ENCODE results near the gene SND1. TPM values are rescaled to one million over a fixed set of nuclear protein-coding genes. Genes with fewer than 3 reads are reported as not detected.
"Not testable (repeated sequence)": the region's sequence is repeated elsewhere in the genome, so short reads cannot be mapped to it uniquely, and the experiment has no call there.

The SND1 gene
- total and polyA plus RNA-seq, 2 donors from 2014 or later = 83.0 to 154 TPM

GRCh38 chr7:128108129-128108528, 456.1 kb downstream of the SND1 start:
- intact Hi-C loops (cut with DNase I) = no loop called here
- Histone ChIP-seq H3K4me1 (ENCODE audit: control insufficient read depth in 2 of 3, insufficient read depth in 2 of 3, low read depth in 1 of 3, low read length in 3 of 3) (peaks cover 0 to 3% (median 0%) of the 10 kb centered on the region in 3 donors), H3K4me3 (ENCODE audit: low read length in 3 of 3) (no peak overlapping the region), H3K36me3 (ENCODE audit: control insufficient read depth in 2 of 3, insufficient read depth in 3 of 3, low read length in 3 of 3) (no peaks in the 10 kb centered on the region), H3K9me3 (ENCODE audit: control insufficient read depth in 2 of 3, insufficient read depth in 1 of 3, low read length in 3 of 3) (no peaks in the 10 kb centered on the region), H3K27ac (ENCODE audit: low read depth in 2 of 2, low read length in 2 of 2) (no peak overlapping the region), H3K27me3 (ENCODE audit: control insufficient read depth, insufficient read depth, low read length) (peaks cover 8% of the 10 kb centered on the region), H3K9ac (ENCODE audit: low read length in 3 of 3) (no peak overlapping the region)
- DNase-seq (no peak), FAIRE-seq (no peak)
- no peak for TF ChIP-seq CTCF (IDR thresholded peaks at IDR 0.05; ENCODE audit: borderline replicate concordance, extremely low read depth, insufficient read depth)

GRCh38 chr7:128108641-128109423, 456.8 kb downstream of the SND1 start:
- Histone ChIP-seq H3K36me3 (ENCODE audit: control insufficient read depth in 2 of 3, insufficient read depth in 3 of 3, low read length in 3 of 3) (no peaks in the 10 kb centered on the region), H3K4me1 (ENCODE audit: control insufficient read depth in 2 of 3, insufficient read depth in 2 of 3, low read depth in 1 of 3, low read length in 3 of 3) (no peaks in the 10 kb centered on the region), H3K27ac (ENCODE audit: low read depth in 2 of 2, low read length in 2 of 2) (no peak overlapping the region), H3K4me3 (ENCODE audit: low read length in 3 of 3) (no peak overlapping the region), H3K27me3 (ENCODE audit: control insufficient read depth, insufficient read depth, low read length) (peaks cover 8% of the 10 kb centered on the region), H3K9me3 (ENCODE audit: control insufficient read depth in 2 of 3, insufficient read depth in 1 of 3, low read length in 3 of 3) (no peaks in the 10 kb centered on the region), H3K9ac (ENCODE audit: low read length in 3 of 3) (no peak overlapping the region)
- DNase-seq = no peak
- TF ChIP-seq CTCF (IDR thresholded peaks at IDR 0.05; ENCODE audit: borderline replicate concordance, extremely low read depth, insufficient read depth) = no peak
- FAIRE-seq = no peak
- intact Hi-C loops (cut with DNase I) = no loop called here

- H3K27me3 ChIP-seq (ENCODE audit: control insufficient read depth, insufficient read depth, low read length); DNase-seq; H3K36me3 ChIP-seq (ENCODE audit: control insufficient read depth in 2 of 3, insufficient read depth in 3 of 3, low read length in 3 of 3); intact Hi-C loops (cut with DNase I); H3K9me3 ChIP-seq (ENCODE audit: control insufficient read depth in 2 of 3, insufficient read depth in 1 of 3, low read length in 3 of 3); H3K4me3 ChIP-seq (ENCODE audit: low read length in 3 of 3); H3K9ac ChIP-seq (ENCODE audit: low read length in 3 of 3); H3K4me1 ChIP-seq (ENCODE audit: control insufficient read depth in 2 of 3, insufficient read depth in 2 of 3, low read depth in 1 of 3, low read length in 3 of 3); FAIRE-seq; H3K27ac ChIP-seq (ENCODE audit: low read depth in 2 of 2, low read length in 2 of 2): not testable (repeated sequence)
Observed at GRCh38 chr7:128109424-128109969, 457.5 kb downstream of the SND1 start.

DNA sequence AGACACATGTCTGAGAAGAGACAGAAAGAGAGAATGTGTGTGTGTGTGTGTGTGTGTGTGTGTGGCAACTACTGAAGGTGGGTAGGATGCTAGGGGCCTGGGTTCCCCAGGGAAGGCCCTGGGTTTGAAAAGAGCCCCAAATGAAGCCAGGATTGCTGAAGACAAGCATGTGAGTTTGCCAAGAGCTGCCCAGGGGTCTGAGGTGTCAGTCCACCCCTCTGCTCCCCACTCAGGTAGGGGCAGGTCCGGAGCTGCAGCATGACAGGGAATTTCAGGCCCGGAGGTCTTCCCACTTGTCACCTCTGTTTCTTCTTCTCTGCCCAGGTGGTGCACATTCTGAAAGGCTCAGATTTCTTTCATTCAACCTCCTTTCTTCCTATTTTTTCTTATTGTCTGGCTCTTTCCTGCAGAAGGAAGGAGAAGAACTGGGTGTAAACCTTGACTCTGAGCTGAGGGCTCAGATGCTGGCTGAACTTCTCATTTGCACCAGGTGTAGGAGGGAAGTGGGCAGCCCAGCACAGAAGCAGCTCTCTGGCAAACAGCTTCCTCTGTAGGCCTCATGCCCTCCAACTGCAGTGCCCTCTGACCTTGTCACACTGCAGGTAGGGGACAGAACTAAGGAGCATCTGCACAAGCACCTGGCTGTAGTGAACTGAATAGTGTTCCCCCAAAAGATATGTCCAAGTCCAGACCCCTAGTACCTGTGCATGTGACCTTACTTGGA, 458.8 kb downstream of the SND1 start:
- no peak overlapping the region for H3K27ac ChIP-seq (ENCODE audit: low read depth in 2 of 2, low read length in 2 of 2)
- no peaks in the 10 kb centered on the region for H3K27me3 ChIP-seq (ENCODE audit: control insufficient read depth, insufficient read depth, low read length)
- no peaks in the 10 kb centered on the region for H3K36me3 ChIP-seq (ENCODE audit: control insufficient read depth in 2 of 3, insufficient read depth in 3 of 3, low read length in 3 of 3)
- H3K4me3 ChIP-seq (ENCODE audit: low read length in 3 of 3) = no peak overlapping the region
- no peak for DNase-seq
- no peak for FAIRE-seq
- H3K9ac ChIP-seq (ENCODE audit: low read length in 3 of 3) = no peak overlapping the region
- TF ChIP-seq CTCF (IDR thresholded peaks at IDR 0.05; ENCODE audit: borderline replicate concordance, extremely low read depth, insufficient read depth) = no peak
- H3K9me3 ChIP-seq (ENCODE audit: control insufficient read depth in 2 of 3, insufficient read depth in 1 of 3, low read length in 3 of 3) = no peaks in the 10 kb centered on the region
- intact Hi-C loops (cut with DNase I) = no loop called here
- no peaks in the 10 kb centered on the region for H3K4me1 ChIP-seq (ENCODE audit: control insufficient read depth in 2 of 3, insufficient read depth in 2 of 3, low read depth in 1 of 3, low read length in 3 of 3)

Data from kidney (tissue), 14 donors.